Measurements from ENCODE around the gene PKP3.

- TF ChIP-seq, protein P1, sequence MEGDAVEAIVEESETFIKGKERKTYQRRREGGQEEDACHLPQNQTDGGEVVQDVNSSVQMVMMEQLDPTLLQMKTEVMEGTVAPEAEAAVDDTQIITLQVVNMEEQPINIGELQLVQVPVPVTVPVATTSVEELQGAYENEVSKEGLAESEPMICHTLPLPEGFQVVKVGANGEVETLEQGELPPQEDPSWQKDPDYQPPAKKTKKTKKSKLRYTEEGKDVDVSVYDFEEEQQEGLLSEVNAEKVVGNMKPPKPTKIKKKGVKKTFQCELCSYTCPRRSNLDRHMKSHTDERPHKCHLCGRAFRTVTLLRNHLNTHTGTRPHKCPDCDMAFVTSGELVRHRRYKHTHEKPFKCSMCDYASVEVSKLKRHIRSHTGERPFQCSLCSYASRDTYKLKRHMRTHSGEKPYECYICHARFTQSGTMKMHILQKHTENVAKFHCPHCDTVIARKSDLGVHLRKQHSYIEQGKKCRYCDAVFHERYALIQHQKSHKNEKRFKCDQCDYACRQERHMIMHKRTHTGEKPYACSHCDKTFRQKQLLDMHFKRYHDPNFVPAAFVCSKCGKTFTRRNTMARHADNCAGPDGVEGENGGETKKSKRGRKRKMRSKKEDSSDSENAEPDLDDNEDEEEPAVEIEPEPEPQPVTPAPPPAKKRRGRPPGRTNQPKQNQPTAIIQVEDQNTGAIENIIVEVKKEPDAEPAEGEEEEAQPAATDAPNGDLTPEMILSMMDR (IDR thresholded peaks at IDR 0.05): no peak
- TF ChIP-seq EP300 (IDR thresholded peaks at IDR 0.05) (no peak), POLR2A (IDR thresholded peaks at IDR 0.05) (no peak)
Measured at GRCh38 chr11:453564-453963, 59.6 kb downstream of the PKP3 start.
